ENCODE measurements around the gene FBLIM1. TPM values are rescaled to one million over a fixed set of nuclear protein-coding genes. Genes with fewer than 3 reads are reported as not detected.

The FBLIM1 gene
- total and polyA plus RNA-seq, 9 donors: 17.3 to 41.4 (median 27.2) TPM

- 79% methylated on average over 19 of the region's 20 CpGs for WGBS (ENCODE audit: insufficient coverage)
- peaks cover 2% of the 10 kb centered on the region for H3K27me3 ChIP-seq (ENCODE audit: control insufficient read depth, insufficient read depth, low read length)
- H3K36me3 ChIP-seq (ENCODE audit: control insufficient read depth, insufficient read depth, low read length): peaks cover 36% of the 10 kb centered on the region
- no peak for DNase-seq
- no peak overlapping the region for H3K27ac ChIP-seq (ENCODE audit: low read length)
- peaks cover 11% of the 10 kb centered on the region for H3K4me1 ChIP-seq (ENCODE audit: control insufficient read depth, insufficient read depth, low read length)
- H3K9me3 ChIP-seq (replicated peaks; ENCODE audit: control insufficient read depth, low read depth, low read length): no peaks in the 10 kb centered on the region
- no peak overlapping the region for H3K4me3 ChIP-seq (ENCODE audit: low read length)
These were observed 7.0 kb downstream of the FBLIM1 start for GRCh38 chr1:15765495-15766194.

DNA sequence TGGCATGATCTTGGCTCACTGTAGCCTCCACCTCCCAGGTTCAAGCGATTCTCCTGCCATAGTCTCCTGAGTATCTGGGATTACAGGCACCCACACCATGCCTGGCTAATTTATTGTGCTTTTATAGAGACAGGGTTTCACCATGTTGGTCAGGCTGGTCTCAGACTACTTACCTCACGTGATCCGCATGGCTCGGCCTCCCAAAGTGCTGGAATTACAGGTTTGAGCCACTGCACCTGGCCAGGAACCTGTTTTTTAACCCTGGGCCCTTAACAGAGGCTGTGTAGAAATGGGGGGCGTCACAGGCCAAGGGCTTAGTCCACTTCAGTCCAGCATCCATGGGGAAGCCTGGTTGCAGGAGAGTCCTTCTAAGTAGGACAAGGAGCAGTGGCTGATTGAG is 9.3 kb downstream of the FBLIM1 start:
- Histone ChIP-seq H3K4me1 (ENCODE audit: control insufficient read depth, insufficient read depth, low read length) (peaks cover 4% of the 10 kb centered on the region), H3K27ac (ENCODE audit: low read length) (no peak overlapping the region), H3K36me3 (ENCODE audit: control insufficient read depth, insufficient read depth, low read length) (peaks cover 56% of the 10 kb centered on the region), H3K4me3 (ENCODE audit: low read length) (no peak overlapping the region), H3K27me3 (ENCODE audit: control insufficient read depth, insufficient read depth, low read length) (no peaks in the 10 kb centered on the region), H3K9me3 (replicated peaks; ENCODE audit: control insufficient read depth, low read depth, low read length) (no peaks in the 10 kb centered on the region)
- DNase-seq: no peak
- 100% methylated on average over 5 of the region's 5 CpGs for WGBS (ENCODE audit: insufficient coverage)

DNA sequence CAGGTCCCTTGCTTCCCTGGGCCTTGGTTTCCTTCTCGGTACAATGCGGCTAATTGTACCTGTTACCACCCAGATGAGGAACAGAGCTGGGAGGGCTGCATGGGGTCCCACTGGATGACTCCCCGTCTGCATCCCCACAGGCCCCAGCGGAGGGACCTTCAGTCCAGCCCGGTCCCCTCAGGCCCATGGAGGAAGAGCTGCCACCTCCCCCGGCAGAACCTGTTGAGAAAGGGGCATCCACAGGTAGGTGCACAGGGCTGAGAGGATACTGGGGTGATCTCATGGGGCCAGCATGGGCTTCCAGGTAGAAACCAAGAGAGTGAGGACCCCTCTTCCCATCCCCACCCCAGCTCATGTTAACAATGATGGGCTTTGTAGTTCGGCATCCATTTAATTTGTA is 9.8 kb downstream of the FBLIM1 start:
- Histone ChIP-seq H3K27ac (ENCODE audit: low read length) (no peak overlapping the region), H3K9me3 (replicated peaks; ENCODE audit: control insufficient read depth, low read depth, low read length) (no peaks in the 10 kb centered on the region), H3K27me3 (ENCODE audit: control insufficient read depth, insufficient read depth, low read length) (no peaks in the 10 kb centered on the region), H3K4me3 (ENCODE audit: low read length) (no peak overlapping the region), H3K4me1 (ENCODE audit: control insufficient read depth, insufficient read depth, low read length) (peaks cover 4% of the 10 kb centered on the region), H3K36me3 (ENCODE audit: control insufficient read depth, insufficient read depth, low read length) (peaks cover 56% of the 10 kb centered on the region)
- DNase-seq: no peak
- 98% methylated on average over 5 of the region's 7 CpGs for WGBS (ENCODE audit: insufficient coverage)

- Histone ChIP-seq H3K9me3 (replicated peaks; ENCODE audit: control insufficient read depth, low read depth, low read length) (no peaks in the 10 kb centered on the region), H3K4me3 (ENCODE audit: low read length) (no peak overlapping the region), H3K27ac (ENCODE audit: low read length) (no peak overlapping the region), H3K4me1 (ENCODE audit: control insufficient read depth, insufficient read depth, low read length) (no peaks in the 10 kb centered on the region), H3K27me3 (ENCODE audit: control insufficient read depth, insufficient read depth, low read length) (no peaks in the 10 kb centered on the region), H3K36me3 (ENCODE audit: control insufficient read depth, insufficient read depth, low read length) (peaks cover 60% of the 10 kb centered on the region)
- DNase-seq: no peak
- WGBS (ENCODE audit: insufficient coverage): 93% methylated on average over 13 of the region's 14 CpGs
These were observed 11.8 kb downstream of the FBLIM1 start for GRCh38 chr1:15770313-15770962.

DNA sequence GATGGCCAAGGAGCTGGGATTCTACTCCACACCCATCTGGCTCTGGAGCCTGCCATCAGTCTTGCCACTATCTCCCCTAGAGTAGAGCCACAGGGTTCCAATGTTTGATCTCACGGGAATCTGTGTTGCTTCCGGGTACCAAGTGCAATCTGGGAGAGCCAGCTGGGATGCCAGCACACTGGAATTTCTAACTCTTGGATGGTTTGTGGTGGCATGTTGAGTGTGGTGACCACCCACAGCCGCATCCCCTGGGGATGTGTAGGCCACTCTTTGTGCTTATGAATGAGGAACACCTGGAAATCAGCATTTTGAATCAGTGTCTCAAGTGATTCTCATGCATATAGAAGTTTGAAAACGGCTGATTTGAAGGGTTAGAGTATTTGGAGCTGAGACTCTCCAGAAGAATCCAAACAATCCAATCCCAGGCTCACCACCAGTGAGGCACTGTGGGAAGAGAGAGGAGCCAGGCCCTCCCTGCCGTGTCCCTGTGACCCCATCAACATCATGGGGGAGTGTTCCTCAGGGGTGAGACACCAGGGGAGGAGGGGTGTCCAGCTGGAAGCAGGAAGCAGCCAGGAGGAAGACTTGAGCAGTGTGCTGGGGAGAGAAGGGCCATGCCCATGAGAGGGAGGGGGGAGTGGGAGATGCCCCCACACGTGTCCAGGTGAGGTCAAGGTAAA is 13.4 kb downstream of the FBLIM1 start:
- no peak for DNase-seq
- Histone ChIP-seq H3K4me3 (ENCODE audit: low read length) (no peak overlapping the region), H3K36me3 (ENCODE audit: control insufficient read depth, insufficient read depth, low read length) (peaks cover 62% of the 10 kb centered on the region), H3K27me3 (ENCODE audit: control insufficient read depth, insufficient read depth, low read length) (no peaks in the 10 kb centered on the region), H3K4me1 (ENCODE audit: control insufficient read depth, insufficient read depth, low read length) (no peaks in the 10 kb centered on the region), H3K27ac (ENCODE audit: low read length) (no peak overlapping the region), H3K9me3 (replicated peaks; ENCODE audit: control insufficient read depth, low read depth, low read length) (no peaks in the 10 kb centered on the region)
- 70% methylated on average over 5 of the region's 6 CpGs for WGBS (ENCODE audit: insufficient coverage)

GRCh38 chr1:15775706-15776105 is 17.1 kb downstream of the FBLIM1 start:
- Histone ChIP-seq H3K4me3 (ENCODE audit: low read length) (no peak overlapping the region), H3K4me1 (ENCODE audit: control insufficient read depth, insufficient read depth, low read length) (no peaks in the 10 kb centered on the region), H3K36me3 (ENCODE audit: control insufficient read depth, insufficient read depth, low read length) (peaks cover 59% of the 10 kb centered on the region), H3K9me3 (replicated peaks; ENCODE audit: control insufficient read depth, low read depth, low read length) (no peaks in the 10 kb centered on the region), H3K27ac (ENCODE audit: low read length) (no peak overlapping the region), H3K27me3 (ENCODE audit: control insufficient read depth, insufficient read depth, low read length) (no peaks in the 10 kb centered on the region)
- WGBS (ENCODE audit: insufficient coverage): 86% methylated on average over 1 of the region's 2 CpGs
- DNase-seq: no peak

GRCh38 chr1:15777909-15778707 is 19.5 kb downstream of the FBLIM1 start:
- H3K4me3 ChIP-seq (ENCODE audit: low read length): no peak overlapping the region
- WGBS (ENCODE audit: insufficient coverage): no CpG with 5 or more reads among the region's 7 CpGs

DNA sequence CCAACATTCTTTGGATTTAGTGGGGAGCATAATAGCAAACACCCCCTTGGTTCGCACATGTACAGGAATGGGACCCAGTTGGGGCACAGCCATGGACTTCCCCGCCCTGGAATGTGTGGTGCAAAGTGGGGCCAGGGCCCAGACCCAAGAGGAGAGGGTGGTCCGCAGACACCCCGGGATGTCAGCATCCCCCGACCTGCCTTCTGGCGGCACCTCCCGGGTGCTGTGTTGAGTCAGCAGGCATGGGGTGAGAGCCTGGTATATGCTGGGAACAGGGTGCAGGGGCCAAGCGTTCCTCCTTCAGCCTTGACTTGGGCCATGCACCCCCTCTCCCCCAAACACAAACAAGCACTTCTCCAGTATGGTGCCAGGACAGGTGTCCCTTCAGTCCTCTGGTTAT is 27.1 kb downstream of the FBLIM1 start:
- Histone ChIP-seq H3K4me3 (ENCODE audit: low read length) (no peak overlapping the region), H3K9me3 (replicated peaks; ENCODE audit: control insufficient read depth, low read depth, low read length) (no peaks in the 10 kb centered on the region), H3K36me3 (ENCODE audit: control insufficient read depth, insufficient read depth, low read length) (peaks cover 12% of the 10 kb centered on the region), H3K27me3 (ENCODE audit: control insufficient read depth, insufficient read depth, low read length) (no peaks in the 10 kb centered on the region), H3K27ac (ENCODE audit: low read length) (no peak overlapping the region), H3K4me1 (ENCODE audit: control insufficient read depth, insufficient read depth, low read length) (peaks cover 6% of the 10 kb centered on the region)
- DNase-seq: no peak
- WGBS (ENCODE audit: insufficient coverage): 95% methylated on average over 4 of the region's 8 CpGs

More at GRCh38 chr1:15777909-15778707, 19.5 kb downstream of the FBLIM1 start:
- DNase-seq: no peak
- Histone ChIP-seq H3K4me1 (ENCODE audit: control insufficient read depth, insufficient read depth, low read length) (no peaks in the 10 kb centered on the region), H3K36me3 (ENCODE audit: control insufficient read depth, insufficient read depth, low read length) (peaks cover 43% of the 10 kb centered on the region), H3K27me3 (ENCODE audit: control insufficient read depth, insufficient read depth, low read length) (no peaks in the 10 kb centered on the region), H3K27ac (ENCODE audit: low read length) (no peak overlapping the region), H3K9me3 (replicated peaks; ENCODE audit: control insufficient read depth, low read depth, low read length) (no peaks in the 10 kb centered on the region)

GRCh38 chr1:15786581-15786980 is 28.0 kb downstream of the FBLIM1 start:
- Histone ChIP-seq H3K27ac (ENCODE audit: low read length) (no peak overlapping the region), H3K36me3 (ENCODE audit: control insufficient read depth, insufficient read depth, low read length) (peaks cover 9% of the 10 kb centered on the region), H3K27me3 (ENCODE audit: control insufficient read depth, insufficient read depth, low read length) (no peaks in the 10 kb centered on the region), H3K9me3 (replicated peaks; ENCODE audit: control insufficient read depth, low read depth, low read length) (no peaks in the 10 kb centered on the region), H3K4me1 (ENCODE audit: control insufficient read depth, insufficient read depth, low read length) (peaks cover 6% of the 10 kb centered on the region), H3K4me3 (ENCODE audit: low read length) (no peak overlapping the region)
- DNase-seq: peak; percentile 34
- 59% methylated on average over 6 of the region's 10 CpGs for WGBS (ENCODE audit: insufficient coverage)
